Neutrophil (primary cell): ENCODE data around the gene AKT1.
"Not testable (repeated sequence)": the region's sequence is repeated elsewhere in the genome, so short reads cannot be mapped to it uniquely, and the experiment has no call there.

Experiments
- H3K27ac ChIP-seq: fragments of 200-600 bp; sonication (generic); 2 replicates; pipeline ENCODE4 v1.5.1; 2016; ENCODE audit warnings: mild to moderate bottlenecking, moderate library complexity
- H3K27me3 ChIP-seq: fragments of 200-600 bp; sonication (generic); 2 replicates; pipeline ENCODE4 v1.6.0; 2016; ENCODE audit warnings: mild to moderate bottlenecking
- H3K36me3 ChIP-seq: fragments of 200-600 bp; sonication (generic); 2 replicates; pipeline ENCODE4 v1.5.1; 2017
- H3K4me1 ChIP-seq, 2 experiments: fragments of 200-600 bp in 1 of 2; sonication (generic) in 1 of 2; 1 replicate in 1 of 2; 2 replicates in 1 of 2; pipeline versions ENCODE4 v1.5.1 to v1.6.1; 2013 to 2016; ENCODE audit warnings: low read depth in 1 of 2, low read length in 1 of 2, mild to moderate bottlenecking in 1 of 2, moderate library complexity in 1 of 2; ENCODE audit not compliant: control insufficient read depth in 1 of 2, insufficient read depth in 1 of 2
- H3K4me3 ChIP-seq, 2 experiments: fragments of 200-600 bp in 1 of 2; sonication (generic) in 1 of 2; 1 replicate in 1 of 2; 2 replicates in 1 of 2; pipeline ENCODE4 v1.5.1; 2013 to 2016; ENCODE audit warnings: low read depth in 1 of 2, low read length in 1 of 2, mild to moderate bottlenecking in 1 of 2, moderate library complexity in 1 of 2
- H3K9me3 ChIP-seq: fragments of 200-600 bp; sonication (generic); 2 replicates; pipeline ENCODE4 v1.5.1; 2016
- TF ChIP-seq, protein P1 (sequence below): fragments of 200-600 bp; sonication (generic); IDR thresholded peaks from 2 replicates; pipeline ENCODE4 v1.5.1; 2016; ENCODE audit warnings: antibody characterized with exemption

AKT1 gene

GRCh38 chr14:104841730-104842129 is 46.2 kb upstream of the AKT1 start:
- no peak overlapping the region for H3K27ac ChIP-seq
- H3K27me3 ChIP-seq, result peaks cover 80% of the 10 kb centered on the region
- no peaks in the 10 kb centered on the region for H3K36me3 ChIP-seq
- TF ChIP-seq, protein P1, sequence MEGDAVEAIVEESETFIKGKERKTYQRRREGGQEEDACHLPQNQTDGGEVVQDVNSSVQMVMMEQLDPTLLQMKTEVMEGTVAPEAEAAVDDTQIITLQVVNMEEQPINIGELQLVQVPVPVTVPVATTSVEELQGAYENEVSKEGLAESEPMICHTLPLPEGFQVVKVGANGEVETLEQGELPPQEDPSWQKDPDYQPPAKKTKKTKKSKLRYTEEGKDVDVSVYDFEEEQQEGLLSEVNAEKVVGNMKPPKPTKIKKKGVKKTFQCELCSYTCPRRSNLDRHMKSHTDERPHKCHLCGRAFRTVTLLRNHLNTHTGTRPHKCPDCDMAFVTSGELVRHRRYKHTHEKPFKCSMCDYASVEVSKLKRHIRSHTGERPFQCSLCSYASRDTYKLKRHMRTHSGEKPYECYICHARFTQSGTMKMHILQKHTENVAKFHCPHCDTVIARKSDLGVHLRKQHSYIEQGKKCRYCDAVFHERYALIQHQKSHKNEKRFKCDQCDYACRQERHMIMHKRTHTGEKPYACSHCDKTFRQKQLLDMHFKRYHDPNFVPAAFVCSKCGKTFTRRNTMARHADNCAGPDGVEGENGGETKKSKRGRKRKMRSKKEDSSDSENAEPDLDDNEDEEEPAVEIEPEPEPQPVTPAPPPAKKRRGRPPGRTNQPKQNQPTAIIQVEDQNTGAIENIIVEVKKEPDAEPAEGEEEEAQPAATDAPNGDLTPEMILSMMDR, result no peak
- no peaks in the 10 kb centered on the region for H3K9me3 ChIP-seq
- H3K4me1 ChIP-seq, result no peaks in the 10 kb centered on the region
- H3K4me3 ChIP-seq, result no peak overlapping the region

DNA sequence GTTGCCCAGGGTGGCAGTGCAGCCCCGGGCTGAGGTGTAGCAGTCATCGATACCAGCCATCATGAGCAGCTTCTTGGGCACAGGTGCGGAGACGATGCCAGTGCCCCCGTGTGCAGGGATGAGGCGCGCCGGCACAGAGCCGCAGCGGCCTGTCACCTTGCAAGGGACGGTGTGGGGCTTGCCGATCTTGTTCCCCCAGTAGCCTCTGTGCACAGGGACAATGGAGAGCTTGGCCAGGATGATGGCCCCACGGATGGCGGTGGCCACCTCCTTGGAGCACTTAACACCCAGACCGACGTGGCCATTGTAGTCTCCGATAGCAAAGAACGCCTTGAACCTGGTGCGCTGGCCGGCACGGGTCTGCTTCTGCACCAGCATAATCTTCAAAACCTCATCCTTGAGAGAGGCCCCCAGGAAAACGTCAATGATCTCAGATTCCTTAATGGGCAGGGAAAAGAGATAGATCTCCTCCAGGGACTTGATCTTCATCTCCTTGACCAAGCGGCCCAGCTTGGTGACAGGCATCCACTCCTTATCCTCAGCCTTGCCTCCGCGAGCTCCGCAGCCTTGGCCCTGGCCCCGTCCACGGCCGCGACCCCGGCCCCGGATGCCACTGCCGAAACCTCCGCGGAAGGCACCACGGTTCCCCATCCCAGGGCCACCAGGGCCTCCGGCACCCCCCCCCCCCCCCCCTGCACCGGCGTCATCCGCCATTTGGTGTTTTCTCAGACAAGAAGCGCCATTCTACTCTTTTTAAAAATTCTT is 40.8 kb upstream of the AKT1 start:
- peaks cover 26% of the 10 kb centered on the region for H3K27me3 ChIP-seq
- H3K4me3 ChIP-seq, result not testable (repeated sequence)

GRCh38 chr14:104830781-104831180 is 35.2 kb upstream of the AKT1 start:
- TF ChIP-seq, protein P1, result no peak
- Histone ChIP-seq H3K9me3 (no peaks in the 10 kb centered on the region), H3K27ac (no peak overlapping the region), H3K27me3 (peaks cover 40% of the 10 kb centered on the region), H3K4me3 (no peak overlapping the region), H3K4me1 (peaks cover 15 to 20% of the 10 kb centered on the region in 2 experiments), H3K36me3 (no peaks in the 10 kb centered on the region)

More for the DNA sequence above, 40.8 kb upstream of the AKT1 start:
- H3K27ac ChIP-seq, H3K4me1 ChIP-seq, H3K9me3 ChIP-seq, H3K36me3 ChIP-seq: not testable (repeated sequence)

- peaks cover 18 to 24% of the 10 kb centered on the region in 2 experiments for H3K4me1 ChIP-seq
- peak overlapping the region; percentile 18 for H3K27ac ChIP-seq
- H3K4me3 ChIP-seq, result peak overlapping the region; percentile 29 to 69
- peaks cover 60% of the 10 kb centered on the region for H3K27me3 ChIP-seq
- TF ChIP-seq, protein P1, result peak; percentile 37
- H3K36me3 ChIP-seq, result no peaks in the 10 kb centered on the region
- no peaks in the 10 kb centered on the region for H3K9me3 ChIP-seq
Observed at GRCh38 chr14:104827177-104828055, 31.9 kb upstream of the AKT1 start.

GRCh38 chr14:104826861-104827176 is 31.3 kb upstream of the AKT1 start:
- H3K9me3 ChIP-seq, result no peaks in the 10 kb centered on the region
- H3K36me3 ChIP-seq, result no peaks in the 10 kb centered on the region
- TF ChIP-seq, protein P1, result no peak
- no peak overlapping the region for H3K27ac ChIP-seq
- peaks cover 18 to 24% of the 10 kb centered on the region in 2 experiments for H3K4me1 ChIP-seq
- peaks cover 60% of the 10 kb centered on the region for H3K27me3 ChIP-seq
- peak overlapping the region; percentile 29 to 69 for H3K4me3 ChIP-seq
